ENCODE measurements around the gene CHRND.

CHRND gene

DNA sequence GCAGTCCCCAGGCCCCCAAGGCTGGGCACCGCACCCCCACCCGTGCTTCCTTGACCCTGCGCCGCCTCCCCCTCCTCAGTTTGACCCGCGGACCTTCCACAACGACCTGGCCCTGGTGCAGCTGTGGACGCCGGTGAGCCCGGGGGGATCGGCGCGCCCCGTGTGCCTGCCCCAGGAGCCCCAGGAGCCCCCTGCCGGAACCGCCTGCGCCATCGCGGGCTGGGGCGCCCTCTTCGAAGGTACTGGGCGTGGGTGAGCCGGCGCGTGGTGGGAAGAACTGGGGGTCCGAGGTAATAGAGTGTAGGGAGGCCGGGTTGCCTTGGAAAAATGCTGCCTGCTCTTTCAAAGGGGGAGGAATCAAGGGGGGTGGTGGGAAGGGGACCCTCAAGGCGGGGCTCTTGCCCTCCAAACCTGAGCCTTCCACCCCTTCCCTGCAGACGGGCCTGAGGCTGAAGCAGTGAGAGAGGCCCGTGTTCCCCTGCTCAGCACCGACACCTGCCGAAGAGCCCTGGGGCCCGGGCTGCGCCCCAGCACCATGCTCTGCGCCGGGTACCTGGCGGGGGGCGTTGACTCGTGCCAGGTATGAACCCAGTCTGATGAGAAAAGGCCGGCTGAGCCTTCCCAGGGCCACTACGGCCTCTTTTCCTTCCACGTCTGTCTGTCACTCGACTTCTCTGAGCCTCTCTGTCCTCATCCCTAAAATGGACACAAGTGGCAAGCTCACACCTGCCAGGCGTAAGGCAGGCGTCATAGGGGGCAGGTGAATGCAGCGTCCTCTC, 3.1 kb upstream of the CHRND start:
- Histone ChIP-seq H3K27me3 (ENCODE audit: insufficient read depth, low read length) (peaks cover 60% of the 10 kb centered on the region), H2AFZ (ENCODE audit: low read length, unreplicated experiment) (no peak overlapping the region), H3K4me3 (ENCODE audit: low read depth, low read length) (no peak overlapping the region), H3K4me1 (ENCODE audit: control insufficient read depth, insufficient read depth, low read length, unreplicated experiment) (no peaks in the 10 kb centered on the region), H3K36me3 (ENCODE audit: insufficient read depth, low read length) (no peaks in the 10 kb centered on the region), H3K79me2 (ENCODE audit: control insufficient read depth, insufficient read depth, low read length, unreplicated experiment) (no peaks in the 10 kb centered on the region), H3K27ac (ENCODE audit: low read depth, low read length) (no peak overlapping the region)

DNA sequence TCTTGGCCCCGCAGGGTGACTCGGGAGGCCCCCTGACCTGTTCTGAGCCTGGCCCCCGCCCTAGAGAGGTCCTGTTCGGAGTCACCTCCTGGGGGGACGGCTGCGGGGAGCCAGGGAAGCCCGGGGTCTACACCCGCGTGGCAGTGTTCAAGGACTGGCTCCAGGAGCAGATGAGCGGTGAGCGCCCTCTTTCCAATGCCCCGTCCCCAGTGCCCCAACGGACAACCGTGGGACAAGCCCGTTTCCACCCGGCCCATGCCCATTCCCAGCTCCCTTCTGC, 2.6 kb upstream of the CHRND start:
- no peaks in the 10 kb centered on the region for H3K79me2 ChIP-seq (ENCODE audit: control insufficient read depth, insufficient read depth, low read length, unreplicated experiment)
- no peaks in the 10 kb centered on the region for H3K36me3 ChIP-seq (ENCODE audit: insufficient read depth, low read length)
- H3K27ac ChIP-seq (ENCODE audit: low read depth, low read length) = no peak overlapping the region
- no peaks in the 10 kb centered on the region for H3K4me1 ChIP-seq (ENCODE audit: control insufficient read depth, insufficient read depth, low read length, unreplicated experiment)
- no peak overlapping the region for H2AFZ ChIP-seq (ENCODE audit: low read length, unreplicated experiment)
- H3K27me3 ChIP-seq (ENCODE audit: insufficient read depth, low read length) = peaks cover 60% of the 10 kb centered on the region
- H3K4me3 ChIP-seq (ENCODE audit: low read depth, low read length) = peak overlapping the region; percentile 57

DNA sequence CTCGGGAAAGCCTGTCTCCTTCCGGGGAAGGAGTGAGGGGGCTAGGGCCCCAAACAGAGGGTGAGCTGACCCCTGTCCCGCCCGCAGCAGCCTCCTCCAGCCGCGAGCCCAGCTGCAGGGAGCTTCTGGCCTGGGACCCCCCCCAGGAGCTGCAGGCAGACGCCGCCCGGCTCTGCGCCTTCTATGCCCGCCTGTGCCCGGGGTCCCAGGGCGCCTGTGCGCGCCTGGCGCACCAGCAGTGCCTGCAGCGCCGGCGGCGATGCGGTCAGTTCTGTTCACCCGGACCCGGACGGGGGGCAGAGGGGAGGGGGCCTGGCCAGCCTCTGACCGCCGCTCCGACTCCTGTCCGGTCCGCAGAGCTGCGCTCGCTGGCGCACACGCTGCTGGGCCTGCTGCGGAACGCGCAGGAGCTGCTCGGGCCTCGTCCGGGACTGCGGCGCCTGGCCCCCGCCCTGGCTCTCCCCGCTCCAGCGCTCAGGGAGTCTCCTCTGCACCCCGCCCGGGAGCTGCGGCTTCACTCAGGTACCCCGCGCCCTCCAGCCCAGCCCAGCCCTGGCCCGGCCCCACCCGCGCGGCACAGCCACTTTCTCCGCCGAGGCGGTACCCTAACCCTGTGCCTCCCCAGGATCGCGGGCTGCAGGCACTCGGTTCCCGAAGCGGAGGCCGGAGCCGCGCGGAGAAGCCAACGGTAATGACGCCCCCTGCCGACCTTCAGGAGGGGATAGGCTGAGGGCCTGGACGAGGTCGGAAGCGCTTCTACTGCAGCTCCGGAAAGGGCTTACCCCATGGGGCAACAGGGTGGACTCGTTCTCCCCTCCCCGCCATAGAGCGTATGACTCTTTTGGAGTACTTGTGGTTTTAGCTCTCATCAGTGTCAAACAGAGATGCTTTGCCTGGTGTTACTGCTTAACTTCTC, 2.0 kb upstream of the CHRND start:
- peak overlapping the region; percentile 57 for H3K4me3 ChIP-seq (ENCODE audit: low read depth, low read length)
- H3K27ac ChIP-seq (ENCODE audit: low read depth, low read length) = no peak overlapping the region
- H3K36me3 ChIP-seq (ENCODE audit: insufficient read depth, low read length) = no peaks in the 10 kb centered on the region
- no peaks in the 10 kb centered on the region for H3K4me1 ChIP-seq (ENCODE audit: control insufficient read depth, insufficient read depth, low read length, unreplicated experiment)
- H2AFZ ChIP-seq (ENCODE audit: low read length, unreplicated experiment) = no peak overlapping the region
- H3K79me2 ChIP-seq (ENCODE audit: control insufficient read depth, insufficient read depth, low read length, unreplicated experiment) = no peaks in the 10 kb centered on the region
- H3K27me3 ChIP-seq (ENCODE audit: insufficient read depth, low read length) = peaks cover 56% of the 10 kb centered on the region

DNA sequence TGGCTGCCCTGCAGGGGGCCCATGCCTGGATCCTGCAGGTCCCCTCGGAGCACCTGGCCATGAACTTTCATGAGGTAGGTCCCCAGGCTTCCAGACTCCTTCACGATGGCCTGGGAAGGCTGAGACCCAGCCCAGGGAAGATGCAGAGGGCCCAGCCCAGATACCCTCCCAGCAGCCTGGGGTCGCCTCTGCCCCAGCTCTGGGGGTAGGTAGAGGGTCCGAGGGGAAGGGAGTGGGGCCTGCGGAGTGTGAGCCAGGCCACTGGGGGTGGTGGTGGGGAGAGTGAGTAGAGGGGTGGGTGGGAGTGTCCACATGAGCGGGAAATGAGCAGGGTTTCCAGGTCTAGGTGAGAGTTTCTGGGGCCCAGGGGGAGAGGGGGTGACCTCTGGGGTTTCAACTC, 1.2 kb upstream of the CHRND start:
- Histone ChIP-seq H3K27ac (ENCODE audit: low read depth, low read length) (no peak overlapping the region), H2AFZ (ENCODE audit: low read length, unreplicated experiment) (no peak overlapping the region), H3K4me1 (ENCODE audit: control insufficient read depth, insufficient read depth, low read length, unreplicated experiment) (no peaks in the 10 kb centered on the region), H3K27me3 (ENCODE audit: insufficient read depth, low read length) (peaks cover 48% of the 10 kb centered on the region), H3K36me3 (ENCODE audit: insufficient read depth, low read length) (no peaks in the 10 kb centered on the region), H3K79me2 (ENCODE audit: control insufficient read depth, insufficient read depth, low read length, unreplicated experiment) (no peaks in the 10 kb centered on the region), H3K4me3 (ENCODE audit: low read depth, low read length) (no peak overlapping the region)

DNA sequence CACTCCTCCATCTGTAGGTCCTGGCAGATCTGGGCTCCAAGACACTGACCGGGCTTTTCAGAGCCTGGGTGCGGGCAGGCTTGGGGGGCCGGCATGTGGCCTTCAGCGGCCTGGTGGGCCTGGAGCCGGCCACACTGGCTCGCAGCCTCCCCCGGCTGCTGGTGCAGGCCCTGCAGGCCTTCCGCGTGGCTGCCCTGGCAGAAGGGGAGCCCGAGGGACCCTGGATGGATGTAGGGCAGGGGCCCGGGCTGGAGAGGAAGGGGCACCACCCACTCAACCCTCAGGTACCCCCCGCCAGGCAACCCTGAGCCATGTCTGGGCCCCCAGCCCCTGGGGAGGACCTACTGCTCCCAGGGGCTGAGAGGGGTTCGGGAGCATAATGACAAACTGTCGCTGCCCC, 761 bp upstream of the CHRND start:
- Histone ChIP-seq H3K27ac (ENCODE audit: low read depth, low read length) (no peak overlapping the region), H3K36me3 (ENCODE audit: insufficient read depth, low read length) (no peaks in the 10 kb centered on the region), H3K79me2 (ENCODE audit: control insufficient read depth, insufficient read depth, low read length, unreplicated experiment) (no peaks in the 10 kb centered on the region), H3K27me3 (ENCODE audit: insufficient read depth, low read length) (peaks cover 44% of the 10 kb centered on the region), H3K4me3 (ENCODE audit: low read depth, low read length) (no peak overlapping the region), H2AFZ (ENCODE audit: low read length, unreplicated experiment) (no peak overlapping the region), H3K4me1 (ENCODE audit: control insufficient read depth, insufficient read depth, low read length, unreplicated experiment) (no peaks in the 10 kb centered on the region)

DNA sequence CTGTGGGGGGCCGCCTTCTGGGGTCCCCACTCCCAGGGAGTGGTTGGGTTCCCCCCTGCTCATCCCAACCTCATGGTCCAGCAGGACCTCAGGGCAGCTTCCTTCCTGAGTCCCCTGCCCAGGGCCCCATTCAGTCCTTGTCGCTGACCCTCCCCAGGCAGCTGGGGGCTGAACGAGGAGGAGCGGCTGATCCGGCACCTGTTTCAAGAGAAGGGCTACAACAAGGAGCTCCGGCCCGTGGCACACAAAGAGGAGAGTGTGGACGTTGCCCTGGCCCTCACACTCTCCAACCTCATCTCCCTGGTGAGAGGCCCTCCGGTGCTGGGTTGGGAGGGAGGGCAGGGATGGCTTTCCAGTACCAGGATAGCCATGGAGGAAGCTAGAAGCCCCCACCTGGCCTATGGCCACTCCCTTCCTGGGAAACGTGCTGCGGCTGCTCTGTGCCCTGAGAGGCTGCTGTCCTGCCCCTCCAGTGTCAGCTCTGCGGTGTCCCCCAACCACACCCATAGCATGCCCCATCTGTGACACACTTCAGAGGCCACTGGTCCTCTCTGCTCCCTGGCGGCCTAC, 497 bp downstream of the CHRND start:
- H2AFZ ChIP-seq (ENCODE audit: low read length, unreplicated experiment) = no peak overlapping the region
- no peaks in the 10 kb centered on the region for H3K36me3 ChIP-seq (ENCODE audit: insufficient read depth, low read length)
- no peaks in the 10 kb centered on the region for H3K79me2 ChIP-seq (ENCODE audit: control insufficient read depth, insufficient read depth, low read length, unreplicated experiment)
- peaks cover 31% of the 10 kb centered on the region for H3K27me3 ChIP-seq (ENCODE audit: insufficient read depth, low read length)
- no peak overlapping the region for H3K27ac ChIP-seq (ENCODE audit: low read depth, low read length)
- no peak overlapping the region for H3K4me3 ChIP-seq (ENCODE audit: low read depth, low read length)
- H3K4me1 ChIP-seq (ENCODE audit: control insufficient read depth, insufficient read depth, low read length, unreplicated experiment) = no peaks in the 10 kb centered on the region

DNA sequence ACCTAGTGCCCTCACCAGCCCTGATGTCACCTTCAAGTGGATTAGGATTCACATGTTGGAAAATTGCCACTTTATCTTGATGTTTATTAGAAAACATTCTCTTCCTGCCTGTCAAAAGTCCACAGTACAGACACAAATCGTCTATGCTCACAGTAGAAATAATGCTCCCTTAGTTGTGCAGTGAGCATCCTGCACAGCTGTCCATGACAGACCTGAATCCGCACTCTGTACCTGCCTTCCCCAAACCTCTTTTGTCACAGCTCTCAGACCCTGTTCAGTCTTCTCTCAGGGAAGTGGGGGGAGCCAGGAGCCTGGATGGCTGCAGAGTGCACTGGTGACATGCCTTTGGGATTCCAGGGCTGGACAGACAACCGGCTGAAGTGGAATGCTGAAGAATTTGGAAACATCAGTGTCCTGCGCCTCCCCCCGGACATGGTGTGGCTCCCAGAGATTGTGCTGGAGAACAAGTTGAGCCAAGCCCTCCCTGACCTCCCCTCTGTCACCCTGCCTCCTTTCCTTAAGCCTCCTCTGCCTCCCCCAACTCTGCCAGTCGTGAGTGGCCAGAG, 2.0 kb downstream of the CHRND start:
- Histone ChIP-seq H3K4me3 (ENCODE audit: low read depth, low read length) (no peak overlapping the region), H3K27me3 (ENCODE audit: insufficient read depth, low read length) (peaks cover 17% of the 10 kb centered on the region), H2AFZ (ENCODE audit: low read length, unreplicated experiment) (no peak overlapping the region), H3K36me3 (ENCODE audit: insufficient read depth, low read length) (no peaks in the 10 kb centered on the region), H3K27ac (ENCODE audit: low read depth, low read length) (no peak overlapping the region), H3K79me2 (ENCODE audit: control insufficient read depth, insufficient read depth, low read length, unreplicated experiment) (no peaks in the 10 kb centered on the region), H3K4me1 (ENCODE audit: control insufficient read depth, insufficient read depth, low read length, unreplicated experiment) (no peaks in the 10 kb centered on the region)

DNA sequence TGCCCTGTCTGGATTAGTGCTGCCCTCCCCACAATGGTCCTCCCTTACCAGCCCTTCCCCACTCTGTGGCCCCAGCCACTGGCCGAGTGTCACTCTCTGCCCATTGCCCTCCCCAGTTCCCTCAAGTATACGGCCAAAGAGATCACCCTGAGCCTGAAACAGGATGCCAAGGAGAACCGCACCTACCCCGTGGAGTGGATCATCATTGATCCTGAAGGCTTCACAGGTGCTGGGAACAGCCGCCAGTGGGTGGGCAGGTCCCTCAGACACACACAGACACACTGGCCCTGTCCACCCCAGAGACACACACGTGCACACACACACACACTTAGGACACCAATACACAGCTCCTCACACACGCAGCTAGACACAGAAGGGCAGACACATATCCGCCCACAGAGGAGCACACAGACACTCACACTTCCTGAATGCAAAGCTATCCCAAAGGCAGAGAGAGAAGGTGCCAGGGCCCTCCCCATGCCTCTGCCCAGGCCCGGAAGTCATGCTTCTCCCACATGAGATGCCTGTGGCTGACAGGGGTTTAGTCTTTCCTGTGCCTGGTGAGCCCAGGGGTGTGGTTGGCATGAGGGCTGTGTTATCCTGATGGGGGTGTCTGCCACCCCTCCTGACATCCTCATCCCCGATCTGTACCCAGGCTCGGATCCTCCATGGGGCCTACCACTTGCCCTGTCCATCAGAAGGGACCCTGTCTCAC, 2.9 kb downstream of the CHRND start:
- Histone ChIP-seq H3K27me3 (ENCODE audit: insufficient read depth, low read length) (peaks cover 8% of the 10 kb centered on the region), H3K27ac (ENCODE audit: low read depth, low read length) (no peak overlapping the region), H3K36me3 (ENCODE audit: insufficient read depth, low read length) (no peaks in the 10 kb centered on the region), H3K79me2 (ENCODE audit: control insufficient read depth, insufficient read depth, low read length, unreplicated experiment) (no peaks in the 10 kb centered on the region), H3K4me3 (ENCODE audit: low read depth, low read length) (no peak overlapping the region), H2AFZ (ENCODE audit: low read length, unreplicated experiment) (no peak overlapping the region), H3K4me1 (ENCODE audit: control insufficient read depth, insufficient read depth, low read length, unreplicated experiment) (no peaks in the 10 kb centered on the region)

DNA sequence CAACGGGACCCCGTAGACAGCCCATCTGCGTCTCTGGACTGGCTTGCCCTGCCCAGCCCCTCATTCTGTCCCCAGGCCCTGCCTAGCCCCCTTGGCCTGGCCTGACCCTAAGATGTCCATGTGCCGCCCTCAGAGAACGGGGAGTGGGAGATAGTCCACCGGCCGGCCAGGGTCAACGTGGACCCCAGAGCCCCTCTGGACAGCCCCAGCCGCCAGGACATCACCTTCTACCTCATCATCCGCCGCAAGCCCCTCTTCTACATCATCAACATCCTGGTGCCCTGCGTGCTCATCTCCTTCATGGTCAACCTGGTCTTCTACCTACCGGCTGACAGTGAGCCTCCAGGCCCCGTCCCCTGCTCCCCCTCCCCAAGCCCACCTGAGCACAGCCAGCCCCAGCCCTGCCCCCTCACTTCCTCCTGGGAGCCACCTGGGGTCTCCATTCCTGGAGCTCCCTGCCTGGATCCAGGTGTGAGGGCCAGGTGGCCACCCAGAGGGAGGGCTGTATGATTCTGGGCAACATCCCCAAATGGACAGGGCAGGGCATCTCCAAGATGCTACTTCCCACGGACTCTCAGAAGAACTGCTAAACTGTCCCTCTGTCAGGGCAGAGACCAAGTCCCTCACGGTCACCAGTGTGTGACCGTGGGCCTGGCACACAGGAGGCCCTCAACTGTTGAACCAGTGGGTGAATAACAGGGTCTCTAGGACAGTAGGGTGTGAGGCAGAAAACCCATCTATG, 4.0 kb downstream of the CHRND start:
- Histone ChIP-seq H2AFZ (ENCODE audit: low read length, unreplicated experiment) (no peak overlapping the region), H3K27ac (ENCODE audit: low read depth, low read length) (no peak overlapping the region), H3K4me3 (ENCODE audit: low read depth, low read length) (no peak overlapping the region)

More for the DNA sequence above, 4.0 kb downstream of the CHRND start:
- H3K27me3 ChIP-seq (ENCODE audit: insufficient read depth, low read length) = no peaks in the 10 kb centered on the region
- H3K4me1 ChIP-seq (ENCODE audit: control insufficient read depth, insufficient read depth, low read length, unreplicated experiment) = no peaks in the 10 kb centered on the region
- no peaks in the 10 kb centered on the region for H3K79me2 ChIP-seq (ENCODE audit: control insufficient read depth, insufficient read depth, low read length, unreplicated experiment)
- H3K36me3 ChIP-seq (ENCODE audit: insufficient read depth, low read length) = no peaks in the 10 kb centered on the region
